HG02642 (cell line): Measurements from ENCODE around the gene FCN3.

ENCODE experiments used
- ATAC-seq: cut with Tn5 transposase; IDR thresholded peaks from one replicate; pipeline ENCODE4 v1.9.1; 2021; ENCODE audit warnings: mild to moderate bottlenecking; ENCODE audit not compliant: unreplicated experiment, poor library complexity

Gene FCN3

DNA sequence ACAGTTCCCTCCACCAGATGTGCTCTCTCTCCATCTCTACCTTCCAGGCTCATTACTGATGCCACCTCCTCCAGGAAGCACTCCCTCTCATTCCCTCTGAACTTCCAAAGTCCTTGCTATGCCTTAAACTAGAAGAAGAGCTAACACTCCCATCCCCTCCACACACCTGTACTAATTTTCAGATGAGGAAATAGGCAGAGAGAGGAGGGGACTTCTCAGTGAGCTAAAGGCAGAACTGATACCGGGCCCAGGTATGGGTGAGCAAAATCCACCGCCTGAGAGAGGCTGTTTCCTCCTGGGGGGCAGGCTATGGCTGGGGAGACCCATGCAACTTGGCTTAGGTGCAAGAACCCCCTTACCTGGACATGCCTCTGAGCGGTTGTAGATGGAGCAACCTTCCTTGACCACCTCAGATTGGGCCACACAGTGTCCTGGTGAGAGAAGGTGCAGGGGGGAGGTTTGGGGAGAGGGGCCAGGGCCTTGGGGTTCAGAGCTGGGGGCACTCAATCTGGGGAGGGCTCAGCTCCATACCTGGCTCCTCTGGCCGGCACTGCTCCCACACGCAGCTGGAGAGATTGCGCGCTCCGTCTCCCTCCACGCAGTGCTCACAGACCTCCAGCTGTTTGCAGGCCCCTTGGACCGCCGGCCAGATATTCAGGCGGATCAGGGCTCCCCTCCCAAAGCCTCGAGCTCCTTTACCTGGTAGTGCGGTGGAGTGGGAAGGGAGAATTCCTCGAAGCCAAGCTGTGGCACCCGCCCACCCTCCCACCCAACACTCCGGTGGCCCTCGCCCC lies 7.5 kb upstream of the FCN3 start:
- ATAC-seq: no peak

DNA sequence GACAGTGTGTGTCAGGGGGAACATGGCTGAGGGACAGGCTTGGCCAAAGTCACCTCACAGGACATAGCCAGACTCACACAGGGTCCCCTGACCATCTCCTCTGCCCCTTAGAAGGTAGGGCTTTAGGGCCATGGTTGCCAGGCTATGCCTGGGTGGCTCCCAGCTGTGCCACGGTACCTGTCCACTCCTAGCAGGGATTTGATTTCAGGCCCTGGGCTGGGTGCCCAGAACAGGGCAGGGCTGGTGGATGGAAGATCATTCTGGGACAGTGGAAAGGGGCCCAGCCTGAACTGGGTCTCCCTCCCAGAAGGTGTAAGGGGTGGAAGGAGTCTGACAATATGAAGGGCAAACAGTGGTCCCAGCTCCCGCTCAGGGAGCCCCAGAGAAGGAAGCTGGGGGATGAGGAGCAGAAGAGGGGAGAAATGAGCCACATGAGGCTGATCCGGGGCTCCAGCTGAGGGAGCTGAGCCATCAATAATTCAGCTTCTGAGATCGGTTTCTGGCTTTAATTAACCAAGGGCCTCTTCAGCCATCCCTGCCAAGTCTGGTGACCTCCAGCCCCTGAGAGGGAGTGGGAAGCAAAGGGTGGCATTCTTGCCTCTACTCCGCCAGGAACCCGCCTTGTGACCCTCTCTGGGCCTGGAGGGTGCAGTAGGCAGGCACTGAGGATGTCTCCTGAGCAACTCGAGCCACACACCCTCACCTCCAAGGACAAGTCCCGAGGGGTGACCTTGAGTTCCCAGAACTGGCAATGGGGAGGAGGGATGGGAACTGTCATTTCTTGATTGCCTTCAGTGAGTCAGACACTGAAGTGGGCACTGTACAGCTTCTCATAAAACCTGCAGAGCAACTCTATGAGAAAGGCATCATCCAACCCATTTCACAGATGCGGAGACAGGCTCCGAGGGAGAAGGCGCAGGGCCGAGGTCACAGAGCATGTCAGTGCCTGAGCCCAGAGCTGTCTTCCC lies 6.4 kb upstream of the FCN3 start:
- no peak for ATAC-seq

DNA sequence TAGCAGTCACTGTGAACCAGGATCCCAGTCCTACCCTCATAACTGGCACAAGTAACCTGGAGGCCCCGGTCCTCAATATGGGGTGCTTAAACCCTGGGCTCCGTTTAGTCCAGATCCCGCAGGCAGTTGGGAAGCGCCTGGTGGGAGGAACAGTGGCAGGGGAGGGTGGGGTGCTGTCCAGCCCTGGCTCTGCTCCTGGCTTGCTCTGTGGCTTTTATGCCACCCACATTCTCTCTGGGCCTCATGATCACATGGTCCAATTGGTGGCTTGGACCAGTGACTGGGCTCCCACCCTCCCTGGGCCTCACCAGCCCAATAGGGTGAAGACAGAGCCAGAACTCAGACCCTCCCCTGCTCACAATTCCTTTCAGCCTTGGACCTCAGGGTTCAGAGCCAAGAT lies 5.6 kb upstream of the FCN3 start:
- no peak for ATAC-seq

DNA sequence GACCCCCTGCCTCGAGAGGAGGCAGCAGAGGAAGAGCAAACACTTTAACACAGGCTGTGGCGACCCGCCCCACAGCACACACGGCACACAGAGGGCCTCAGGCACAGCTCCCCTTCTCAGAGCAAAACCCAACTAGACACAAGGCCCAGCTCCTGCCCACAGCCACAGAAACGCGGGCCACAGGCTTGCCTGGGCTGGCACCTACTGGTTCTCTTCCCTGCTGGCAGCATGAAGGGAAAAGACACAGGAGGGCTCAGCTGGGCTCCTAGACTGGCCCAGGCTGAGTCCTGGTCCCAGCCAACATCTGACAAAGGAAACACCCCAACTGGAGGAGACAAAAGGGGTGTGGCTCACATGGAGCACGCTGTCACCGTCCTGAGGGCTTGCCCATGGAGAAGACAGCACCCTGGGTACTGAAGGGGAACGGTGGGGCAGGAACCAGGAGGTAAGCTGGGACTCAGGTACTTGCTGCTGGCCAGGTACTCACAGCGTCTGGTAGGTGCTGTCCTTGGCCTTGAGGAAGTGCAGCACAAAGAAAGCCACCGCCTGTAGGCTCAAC lies 5.0 kb upstream of the FCN3 start:
- ATAC-seq: no peak

DNA sequence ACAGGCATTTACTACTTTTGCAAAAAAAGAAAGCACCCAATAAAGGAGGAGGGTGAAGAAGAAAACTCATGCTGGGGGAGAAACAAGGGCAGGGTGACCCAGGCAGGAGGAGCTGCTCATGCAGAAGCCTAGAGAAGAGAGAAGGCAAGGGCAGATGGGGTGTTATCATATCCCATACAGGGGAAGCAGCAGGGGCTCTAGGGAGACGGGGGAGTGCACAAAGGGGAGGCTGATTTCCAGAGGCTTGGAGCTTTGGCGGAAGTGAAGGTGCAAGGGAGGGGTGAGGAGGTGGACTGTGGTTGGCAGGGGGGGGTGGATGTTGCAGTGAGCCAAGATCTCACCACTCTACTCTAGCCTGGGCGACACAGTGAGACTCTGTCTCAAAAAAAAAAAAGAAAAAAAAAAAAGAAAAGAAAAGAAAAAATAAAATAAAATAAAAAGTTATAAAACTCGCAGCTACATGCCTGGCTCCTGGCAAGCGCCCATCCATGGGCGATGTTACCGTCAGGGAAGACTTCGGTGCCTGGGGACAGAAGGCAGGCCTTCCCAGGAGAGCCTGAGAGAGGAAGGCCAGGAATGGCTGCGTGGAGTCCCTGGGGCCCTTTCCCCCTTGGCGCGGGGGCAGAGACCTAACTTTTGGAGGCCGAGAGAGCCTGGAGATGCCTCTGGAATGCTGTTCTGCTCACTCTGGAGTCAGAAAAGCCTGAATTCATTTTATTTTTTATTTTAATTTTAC lies 3.3 kb upstream of the FCN3 start:
- ATAC-seq: no peak

DNA sequence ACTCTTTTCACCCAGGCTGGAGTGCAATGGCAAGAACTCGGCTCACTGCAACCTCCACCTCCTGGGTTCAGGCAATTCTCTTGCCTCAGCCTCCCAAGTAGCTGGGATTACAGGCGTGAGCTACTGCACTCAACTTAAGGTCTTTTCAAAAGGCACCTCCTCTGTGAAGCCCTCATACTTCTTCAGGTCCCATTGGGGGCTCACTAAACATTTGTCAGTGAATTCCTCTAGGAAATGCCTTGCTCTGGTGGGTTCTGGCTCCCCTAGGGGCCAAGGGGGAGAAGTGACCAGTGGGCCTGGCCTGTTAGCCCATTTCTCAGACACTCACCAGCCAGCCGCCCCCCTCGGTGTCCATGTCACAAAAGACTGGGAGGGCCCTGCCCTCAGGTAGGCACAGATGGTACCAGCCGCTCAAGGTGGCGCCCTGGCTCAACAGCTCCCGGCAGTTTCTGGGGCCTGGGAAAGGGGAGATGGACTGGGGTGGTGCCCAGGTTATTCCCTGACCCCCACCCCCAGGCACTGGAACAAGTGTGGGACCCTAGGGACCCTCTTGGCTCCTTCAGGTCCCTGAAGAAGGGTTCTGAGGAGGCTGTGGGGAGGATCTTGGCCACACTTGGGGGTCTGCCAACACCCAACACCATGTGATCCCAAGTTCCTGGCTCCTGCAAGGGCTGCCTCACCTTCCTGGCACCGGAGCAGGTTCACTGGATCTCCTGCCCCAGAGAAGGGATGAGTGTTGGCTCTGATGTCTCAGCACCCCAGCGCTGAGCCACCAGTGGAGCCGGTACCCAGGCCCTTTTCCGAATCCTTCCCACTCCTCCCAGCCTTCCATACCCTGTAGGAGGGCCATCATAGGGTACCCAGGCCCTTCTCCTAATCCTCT lies 1.6 kb downstream of the FCN3 start:
- no peak for ATAC-seq

DNA sequence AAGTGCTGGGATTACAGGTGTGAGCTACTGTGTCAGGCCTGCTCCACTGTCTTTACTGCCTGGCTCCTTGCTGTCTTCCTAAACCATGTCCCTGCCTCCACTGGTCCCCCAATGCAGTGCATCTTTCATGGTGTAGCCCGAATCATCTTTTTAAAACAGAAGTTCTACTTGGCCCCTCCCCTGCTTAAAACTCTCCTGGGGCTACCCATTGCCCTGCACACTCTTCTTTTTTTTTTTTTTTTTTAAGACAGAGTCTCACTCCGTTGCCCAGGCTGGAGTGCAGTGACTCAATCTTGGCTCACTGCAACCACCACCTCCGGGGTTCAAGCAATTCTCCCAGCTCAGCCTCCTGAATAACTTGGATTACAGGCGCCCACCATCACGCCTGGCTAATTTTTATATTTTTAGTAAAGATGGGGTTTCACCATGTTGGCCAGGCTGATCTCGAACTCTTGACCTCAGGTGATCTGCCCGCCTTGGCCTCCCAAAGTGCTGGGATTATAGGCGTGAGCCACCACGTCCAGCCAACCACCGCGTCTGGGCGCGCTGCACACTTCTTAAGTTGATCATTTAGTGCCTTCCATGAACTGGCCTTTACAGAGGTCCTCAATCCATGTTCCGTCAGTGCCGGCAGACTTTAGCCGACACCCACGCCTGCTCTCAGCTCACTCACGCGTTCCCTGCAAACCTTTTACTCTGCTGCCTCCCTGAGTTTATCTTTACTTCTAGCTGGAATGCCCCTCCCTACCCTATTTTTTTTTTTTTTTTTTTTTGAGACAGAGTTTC lies 2.4 kb downstream of the FCN3 start:
- ATAC-seq: no peak

DNA sequence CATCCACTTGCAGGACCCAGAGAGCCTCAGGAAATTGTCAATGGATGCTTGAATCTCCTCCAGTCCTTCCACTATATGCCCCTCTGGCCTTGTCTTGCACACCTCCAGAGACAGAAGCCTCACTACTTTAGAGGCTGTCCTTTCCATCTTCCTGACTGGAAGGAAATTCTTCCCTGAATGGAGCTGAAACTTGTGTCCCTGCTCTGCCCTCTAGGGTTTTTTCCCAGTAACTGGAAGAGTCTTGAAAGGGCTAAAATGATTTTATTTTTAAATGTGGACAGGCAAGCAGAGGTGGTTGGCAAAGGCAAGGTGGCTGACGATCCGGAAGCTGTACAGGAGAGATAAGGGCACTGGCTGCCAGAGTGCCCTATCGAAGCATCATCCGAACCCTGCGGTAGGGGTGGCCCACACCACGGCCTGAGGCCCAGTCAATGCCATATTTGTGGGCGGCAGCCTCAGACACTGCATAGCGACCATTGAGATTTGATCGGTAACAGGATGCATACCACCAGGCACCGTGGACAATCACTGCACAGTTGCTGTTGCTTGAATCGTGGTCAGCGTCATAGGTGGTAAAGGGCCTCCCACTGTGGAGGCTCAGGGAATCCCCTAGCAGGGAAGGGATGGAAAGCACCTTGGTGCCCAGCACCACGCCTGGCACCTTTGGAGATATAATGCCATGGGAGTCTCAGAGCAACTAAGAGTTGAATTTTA lies 5.6 kb downstream of the FCN3 start:
- ATAC-seq: no peak

DNA sequence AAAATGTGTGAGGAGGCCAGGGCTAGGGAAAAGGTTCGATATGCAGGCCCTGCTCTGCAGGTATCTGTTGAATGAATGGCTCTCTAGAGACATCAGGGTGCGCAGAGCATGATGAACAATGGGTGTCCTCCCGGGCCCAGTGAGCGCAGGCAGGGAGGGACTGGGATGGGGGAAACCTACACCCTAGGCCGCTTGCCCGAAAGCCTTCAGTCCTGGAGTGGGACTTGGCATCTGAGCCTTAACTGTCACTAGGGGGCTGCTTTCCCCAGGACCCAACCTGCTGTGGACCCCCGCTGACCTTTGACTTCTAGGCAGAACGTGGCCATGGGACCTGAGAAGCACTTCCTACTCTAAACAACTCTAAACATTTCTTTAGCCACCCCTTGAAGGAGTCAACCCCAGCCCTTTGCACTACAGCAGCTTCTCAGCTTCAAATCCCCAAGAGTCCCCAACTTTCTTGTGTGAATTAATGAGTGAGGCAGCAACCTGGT lies 7.4 kb downstream of the FCN3 start:
- ATAC-seq: no peak

DNA sequence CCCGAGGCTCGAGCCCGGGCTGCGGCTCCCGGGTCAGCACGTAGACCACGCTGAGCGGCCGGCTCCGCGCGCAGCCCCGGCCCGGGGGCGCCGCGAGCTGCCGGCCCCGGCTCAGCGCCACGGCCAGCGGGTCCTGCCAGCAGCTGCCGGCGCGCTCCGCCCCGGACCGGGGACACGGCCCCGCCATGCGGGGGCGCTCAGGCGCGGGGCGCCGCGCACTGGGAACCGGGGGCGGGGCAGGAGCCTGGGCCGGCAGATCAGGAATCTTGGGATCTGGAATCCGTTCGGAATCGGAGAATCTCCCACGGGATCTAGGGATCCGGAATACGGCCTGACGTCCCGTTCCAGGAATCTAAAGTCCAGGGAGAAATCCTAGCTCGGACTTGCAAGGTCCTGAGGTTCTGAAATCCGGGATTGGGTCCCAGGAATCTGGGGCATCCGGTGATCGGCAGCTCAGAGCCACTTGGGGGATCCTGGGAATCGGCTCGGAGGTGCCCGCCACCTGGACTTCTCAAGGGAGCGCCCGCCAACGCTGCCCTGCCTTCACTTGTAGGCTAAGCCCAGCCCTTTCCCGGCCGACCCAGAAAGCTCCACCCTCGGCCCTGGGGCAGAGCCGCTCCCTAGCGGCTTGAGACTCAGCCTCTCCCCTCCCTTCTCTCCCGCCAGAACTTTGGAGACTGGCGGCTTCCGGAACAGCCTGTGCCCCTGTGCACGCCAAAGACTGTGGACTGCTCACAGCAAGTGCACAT lies 8.0 kb downstream of the FCN3 start, which contains the start of gene MAP3K6:
TSS of gene MAP3K6 (minus strand) at position 551 of the 749 bp plus-strand sequence. CDS start at position 187, 364 bp downstream.
- peak; percentile 40 for ATAC-seq

DNA sequence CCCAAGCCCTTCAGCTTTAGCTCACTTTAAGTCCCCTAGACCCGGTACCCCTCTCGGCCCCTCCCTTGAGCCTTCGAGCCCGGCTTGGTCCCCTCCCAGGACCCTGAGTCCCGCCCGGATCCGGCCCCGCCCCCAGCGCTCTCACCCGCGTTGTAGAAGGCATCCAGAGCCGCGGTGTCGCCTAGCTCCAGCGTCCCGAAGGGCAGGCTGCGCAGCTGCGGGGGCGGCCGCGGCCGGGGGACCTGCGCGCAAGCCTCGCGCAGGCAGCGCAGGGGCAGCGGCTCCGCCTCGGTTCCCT lies 8.6 kb downstream of the FCN3 start:
- peak; percentile 42 for ATAC-seq

DNA sequence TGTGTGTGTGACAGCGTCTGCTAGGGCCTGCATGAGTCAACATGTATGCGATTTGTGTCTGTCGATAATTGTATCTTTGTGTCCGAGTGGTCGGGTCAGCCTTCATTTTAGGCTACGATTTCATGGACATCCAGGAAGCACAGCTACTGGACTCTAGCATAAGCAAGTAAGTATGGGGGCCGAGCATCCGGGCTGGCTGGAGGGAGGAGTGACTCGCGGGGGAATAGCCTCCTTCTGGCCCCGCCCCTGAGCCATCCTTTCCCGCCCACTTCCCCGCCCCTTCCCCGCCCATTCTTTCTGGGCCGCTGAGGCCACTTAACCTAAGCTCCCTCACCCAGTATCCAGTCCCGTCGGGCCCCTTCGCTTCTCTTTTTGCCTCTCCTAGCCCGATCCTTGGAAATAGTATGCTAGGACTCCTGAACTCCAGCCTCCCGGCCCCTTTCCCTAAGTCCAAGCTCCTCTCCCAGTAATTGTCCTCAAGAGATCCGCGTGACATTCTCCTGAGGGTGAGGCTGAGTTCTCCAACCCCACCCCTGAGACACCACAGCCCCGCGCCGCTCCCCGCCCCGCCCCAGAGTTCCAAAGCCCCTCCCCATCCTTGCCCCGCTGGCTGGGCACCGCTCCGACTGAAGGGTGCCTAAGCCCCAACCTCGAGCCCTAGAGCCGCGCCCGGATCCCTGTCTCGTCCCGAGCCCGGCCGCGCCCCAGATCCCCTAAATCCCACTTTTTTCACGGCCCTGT lies 9.1 kb downstream of the FCN3 start:
- ATAC-seq: peak; percentile 39

DNA sequence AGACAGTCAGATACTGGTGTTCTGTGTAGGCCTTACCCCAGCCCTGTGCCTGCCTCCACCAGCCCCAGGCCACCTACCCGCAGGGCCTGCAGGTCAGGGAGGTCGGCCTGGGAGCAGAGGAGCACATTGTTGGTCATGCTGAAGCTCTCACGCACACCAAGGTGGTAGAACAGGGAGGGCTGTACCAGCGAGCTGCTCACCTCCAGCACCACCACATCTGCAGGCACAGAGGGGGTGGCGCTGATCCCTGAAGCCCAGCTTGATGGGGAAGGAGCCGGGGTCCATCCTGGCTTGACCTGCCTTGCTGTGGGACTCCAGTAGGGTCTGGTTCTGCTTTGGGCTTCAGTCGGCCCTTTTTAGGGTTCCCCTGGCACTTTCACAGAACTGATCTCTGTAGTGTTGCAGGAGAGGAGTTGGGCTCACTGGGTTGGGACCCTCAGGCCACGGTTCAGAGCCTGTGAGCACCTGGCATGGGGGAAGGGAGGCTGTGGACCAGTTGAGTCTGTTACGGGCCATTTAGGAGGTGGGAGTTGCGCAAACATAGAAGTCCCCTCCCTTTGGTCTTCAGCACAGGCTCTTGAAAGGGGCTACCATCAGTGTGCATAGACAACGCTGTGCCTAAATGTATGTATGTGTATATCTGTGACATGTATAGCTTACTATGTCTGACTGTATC lies 9.8 kb downstream of the FCN3 start:
- ATAC-seq: no peak

DNA sequence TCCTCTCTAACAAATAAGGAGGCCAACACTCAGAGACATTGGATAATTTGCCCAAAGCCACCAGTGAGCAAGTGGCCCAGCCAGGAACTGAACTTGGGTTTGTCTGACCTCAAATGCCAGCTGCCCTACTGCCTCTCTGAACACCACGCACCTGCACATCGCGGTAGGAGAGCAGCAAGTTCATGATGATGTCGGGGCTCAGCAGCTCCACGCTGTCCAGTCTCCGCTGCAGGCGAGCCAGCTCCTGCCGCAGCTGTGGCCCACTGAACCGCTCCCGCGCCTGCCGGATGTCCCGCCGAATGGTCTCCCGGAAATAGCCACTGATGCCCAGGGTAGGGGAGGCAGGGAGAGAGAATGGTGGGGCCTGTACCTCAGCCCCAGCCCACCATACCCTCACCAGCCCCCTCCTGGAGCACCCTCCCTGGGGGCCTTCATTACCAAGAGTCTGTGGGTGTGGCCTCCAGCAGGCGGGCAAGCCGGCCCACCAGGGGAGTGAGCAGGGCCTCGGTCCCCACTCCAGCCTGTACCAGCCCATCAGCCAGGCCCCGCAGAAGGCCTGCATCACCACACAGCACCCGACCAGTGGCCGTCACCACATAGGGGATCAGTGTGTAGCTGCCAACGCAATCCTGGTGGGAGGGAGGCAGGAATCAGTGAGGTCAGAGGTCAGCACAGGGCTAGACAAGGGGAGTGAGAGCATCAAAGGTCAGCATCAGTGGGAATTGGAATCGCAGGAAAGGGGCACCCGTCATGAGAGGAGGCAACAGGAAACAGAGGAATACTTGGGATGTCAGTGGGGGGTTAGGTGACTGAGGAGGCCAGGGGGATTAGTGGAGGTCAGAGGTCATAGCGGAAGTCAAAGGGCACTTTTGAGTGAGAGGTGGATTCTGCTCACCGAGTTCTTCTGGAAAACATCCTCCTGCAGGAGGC lies 10.6 kb downstream of the FCN3 start:
- ATAC-seq: no peak

DNA sequence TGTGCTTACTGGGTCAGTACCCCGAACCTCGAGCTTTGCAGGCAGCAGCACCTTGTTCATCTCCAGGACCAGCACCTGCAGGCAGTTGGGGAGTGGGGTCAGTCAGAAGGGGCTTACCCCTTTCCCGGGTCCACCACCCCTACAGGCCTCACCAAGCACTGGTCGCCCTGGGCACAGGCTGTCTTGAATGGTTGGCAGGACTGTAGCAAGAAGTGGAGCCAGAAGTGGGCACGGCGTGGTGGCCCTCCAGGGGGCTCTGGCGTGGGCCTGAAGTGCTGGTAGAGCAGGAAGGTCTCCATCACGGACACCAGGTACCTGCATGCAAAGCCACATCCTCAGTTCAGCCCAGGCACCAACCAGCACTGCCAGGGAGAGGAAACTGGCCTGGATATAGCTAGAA lies 13.1 kb downstream of the FCN3 start:
- no peak for ATAC-seq
